NB4 (cell line): ENCODE results near the gene ABCA4.

ENCODE experiments used
- DNase-seq: peaks from one replicate; pipeline ENCODE4 v3.0.0; 2010; ENCODE audit warnings: low read depth
- H3K4me3 ChIP-seq: one replicate; pipeline ENCODE4 v1.5.1; 2011; ENCODE audit warnings: mild to moderate bottlenecking, low read depth, low read length, moderate library complexity
- MYC ChIP-seq: IDR thresholded peaks from 2 replicates; pipeline ENCODE4 v1.6.1; 2011; ENCODE audit warnings: low read depth, low read length
- POLR2A ChIP-seq: IDR thresholded peaks from 2 replicates; pipeline ENCODE4 v1.6.1; 2011; ENCODE audit warnings: mild to moderate bottlenecking; ENCODE audit not compliant: insufficient read length; ENCODE audit errors: extremely low read depth
- TF ChIP-seq, protein P1 (sequence below): IDR thresholded peaks from 2 replicates; pipeline ENCODE4 v1.6.1; 2011; ENCODE audit warnings: low read depth, low read length
- TF ChIP-seq, protein P2 (sequence below): IDR thresholded peaks from one replicate; pipeline ENCODE4 v1.5.1; 2012; ENCODE audit warnings: low read depth, low read length

ABCA4 gene

GRCh38 chr1:94115900-94116436 is 5.0 kb downstream of the ABCA4 start:
- DNase-seq = no peak
- H3K4me3 ChIP-seq = no peak overlapping the region
- TF ChIP-seq, protein P1, sequence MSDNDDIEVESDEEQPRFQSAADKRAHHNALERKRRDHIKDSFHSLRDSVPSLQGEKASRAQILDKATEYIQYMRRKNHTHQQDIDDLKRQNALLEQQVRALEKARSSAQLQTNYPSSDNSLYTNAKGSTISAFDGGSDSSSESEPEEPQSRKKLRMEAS = no peak
- TF ChIP-seq, protein P2, sequence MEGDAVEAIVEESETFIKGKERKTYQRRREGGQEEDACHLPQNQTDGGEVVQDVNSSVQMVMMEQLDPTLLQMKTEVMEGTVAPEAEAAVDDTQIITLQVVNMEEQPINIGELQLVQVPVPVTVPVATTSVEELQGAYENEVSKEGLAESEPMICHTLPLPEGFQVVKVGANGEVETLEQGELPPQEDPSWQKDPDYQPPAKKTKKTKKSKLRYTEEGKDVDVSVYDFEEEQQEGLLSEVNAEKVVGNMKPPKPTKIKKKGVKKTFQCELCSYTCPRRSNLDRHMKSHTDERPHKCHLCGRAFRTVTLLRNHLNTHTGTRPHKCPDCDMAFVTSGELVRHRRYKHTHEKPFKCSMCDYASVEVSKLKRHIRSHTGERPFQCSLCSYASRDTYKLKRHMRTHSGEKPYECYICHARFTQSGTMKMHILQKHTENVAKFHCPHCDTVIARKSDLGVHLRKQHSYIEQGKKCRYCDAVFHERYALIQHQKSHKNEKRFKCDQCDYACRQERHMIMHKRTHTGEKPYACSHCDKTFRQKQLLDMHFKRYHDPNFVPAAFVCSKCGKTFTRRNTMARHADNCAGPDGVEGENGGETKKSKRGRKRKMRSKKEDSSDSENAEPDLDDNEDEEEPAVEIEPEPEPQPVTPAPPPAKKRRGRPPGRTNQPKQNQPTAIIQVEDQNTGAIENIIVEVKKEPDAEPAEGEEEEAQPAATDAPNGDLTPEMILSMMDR = no peak
- TF ChIP-seq POLR2A (no peak), MYC (no peak)

GRCh38 chr1:94115254-94115899 is 5.6 kb downstream of the ABCA4 start:
- no peak overlapping the region for H3K4me3 ChIP-seq
- TF ChIP-seq, protein P2 = no peak
- TF ChIP-seq, protein P1 = no peak
- no peak for TF ChIP-seq MYC
- TF ChIP-seq POLR2A = no peak
- DNase-seq = no peak

DNA sequence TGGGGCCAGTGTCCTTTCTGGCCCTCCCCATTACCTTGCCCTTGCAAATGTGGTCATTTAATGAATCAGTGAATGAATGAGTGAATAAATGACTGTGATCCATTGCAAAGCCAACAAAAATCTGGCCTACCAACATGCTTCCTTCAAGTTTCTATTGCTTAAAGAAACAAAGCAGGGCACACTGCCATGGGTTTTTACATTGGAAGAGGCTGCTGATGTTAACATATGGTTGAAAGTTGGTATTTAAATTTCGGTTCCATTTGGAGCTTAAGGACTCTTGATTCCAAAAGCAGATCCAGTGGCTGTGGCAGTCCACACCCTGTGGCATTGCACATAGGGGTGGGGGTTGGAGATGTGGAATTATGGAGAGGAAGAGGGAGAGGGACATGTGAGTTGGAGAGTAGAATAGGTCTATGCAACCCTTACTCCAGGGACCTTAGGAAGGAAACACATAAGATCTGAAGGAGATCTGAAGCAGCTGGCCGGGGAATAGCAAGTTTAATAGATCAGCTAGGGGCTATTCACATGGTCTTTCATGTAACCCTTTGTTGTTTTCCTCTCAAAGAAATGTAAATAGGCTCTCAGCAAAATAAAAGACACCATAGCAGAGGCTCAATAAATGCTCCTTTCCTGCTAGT is 7.2 kb downstream of the ABCA4 start:
- no peak for DNase-seq
- TF ChIP-seq, protein P1 = no peak
- TF ChIP-seq, protein P2 = no peak
- TF ChIP-seq MYC = no peak
- TF ChIP-seq POLR2A = no peak
- H3K4me3 ChIP-seq = no peak overlapping the region

- TF ChIP-seq, protein P2 = no peak
- TF ChIP-seq MYC (no peak), POLR2A (no peak)
- TF ChIP-seq, protein P1 = no peak
- DNase-seq = no peak
Observed at GRCh38 chr1:94111879-94112278, 9.1 kb downstream of the ABCA4 start.

GRCh38 chr1:94110946-94111740 is 9.8 kb downstream of the ABCA4 start:
- TF ChIP-seq, protein P2 = no peak
- TF ChIP-seq POLR2A (no peak), MYC (no peak)
- TF ChIP-seq, protein P1 = no peak
- DNase-seq = no peak
- no peak overlapping the region for H3K4me3 ChIP-seq

More at GRCh38 chr1:94111879-94112278, 9.1 kb downstream of the ABCA4 start:
- H3K4me3 ChIP-seq = no peak overlapping the region
